GM23338 (cell line): ENCODE results near the gene PPP1R9B. TPM values are rescaled to one million over a fixed set of nuclear protein-coding genes. Genes with fewer than 3 reads are reported as not detected.
A peak's percentile ranks its signal among the peaks of the same experiment; 100 is the strongest.

Experiments used
- ATAC-seq: fragments of 200-7000 bp; cut with Tn5 transposase; 3 replicates; pipeline ENCODE4 v1.9.1; 2020
- DNase-seq: peaks from one replicate; pipeline ENCODE4 v3.0.0-alpha.2; 2015; ENCODE audit warnings: low spot score
- H2AFZ ChIP-seq: fragments of 200-600 bp; sonication (generic); 2 replicates; pipeline ENCODE4 v1.8.0; 2016; ENCODE audit warnings: antibody characterized with exemption, mild to moderate bottlenecking, moderate library complexity
- H3F3A ChIP-seq: fragments of 200-600 bp; sonication (generic); replicated peaks from 2 replicates; pipeline ENCODE4 v1.8.0; 2017; ENCODE audit warnings: antibody characterized with exemption, mixed run types, low read depth
- H3K27ac ChIP-seq: fragments of 200-600 bp; sonication (generic); 2 replicates; pipeline ENCODE4 v1.6.1; 2016; ENCODE audit warnings: low read depth
- H3K27me3 ChIP-seq: fragments of 200-600 bp; sonication (generic); 2 replicates; pipeline ENCODE4 v1.8.0; 2016; ENCODE audit warnings: mild to moderate bottlenecking, mixed run types, moderate library complexity; ENCODE audit not compliant: insufficient read depth
- H3K36me3 ChIP-seq: fragments of 200-600 bp; sonication (generic); 2 replicates; pipeline ENCODE4 v1.8.0; 2016; ENCODE audit warnings: mild to moderate bottlenecking; ENCODE audit not compliant: insufficient read depth
- H3K4me1 ChIP-seq: fragments of 200-600 bp; sonication (generic); 2 replicates; pipeline ENCODE4 v1.8.0; 2016; ENCODE audit warnings: mild to moderate bottlenecking, moderate library complexity; ENCODE audit not compliant: insufficient read depth
- H3K4me2 ChIP-seq: fragments of 200-600 bp; sonication (generic); 2 replicates; pipeline ENCODE4 v1.7.1; 2017; ENCODE audit warnings: mixed run types
- H3K4me3 ChIP-seq: fragments of 200-600 bp; sonication (generic); 2 replicates; pipeline ENCODE4 v1.6.1; 2016; ENCODE audit warnings: mixed run types
- H3K79me2 ChIP-seq: fragments of 200-600 bp; sonication (generic); replicated peaks from 2 replicates; pipeline ENCODE4 v1.8.0; 2017; ENCODE audit warnings: mild to moderate bottlenecking; ENCODE audit not compliant: insufficient read depth
- H3K9me2 ChIP-seq: fragments of 200-600 bp; sonication (generic); 2 replicates; pipeline ENCODE4 v1.8.0; 2017; ENCODE audit not compliant: insufficient read depth
- H4K20me1 ChIP-seq: fragments of 200-600 bp; sonication (generic); replicated peaks from 2 replicates; pipeline ENCODE4 v1.8.0; 2017; ENCODE audit warnings: mild to moderate bottlenecking; ENCODE audit not compliant: insufficient read depth
- H3K27ac Mint-ChIP-seq: 2 replicates; pipeline ENCODE4 v1.8.0; 2020; ENCODE audit warnings: inconsistent platforms, mild to moderate bottlenecking, moderate library complexity, mixed read lengths
- H3K27me3 Mint-ChIP-seq: 3 replicates; pipeline ENCODE4 v1.8.0; 2022; ENCODE audit warnings: low read depth, mild to moderate bottlenecking, moderate library complexity, mixed read lengths, inconsistent platforms; ENCODE audit not compliant: insufficient read depth, poor library complexity
- H3K36me3 Mint-ChIP-seq: 3 replicates; pipeline ENCODE4 v1.8.0; 2021; ENCODE audit warnings: low read depth, mild to moderate bottlenecking, inconsistent platforms, moderate library complexity, mixed read lengths
- H3K4me1 Mint-ChIP-seq: 3 replicates; pipeline ENCODE4 v1.8.0; 2020; ENCODE audit warnings: mild to moderate bottlenecking, inconsistent platforms, mixed read lengths
- H3K4me3 Mint-ChIP-seq: 3 replicates; pipeline ENCODE4 v1.8.0; 2021; ENCODE audit warnings: moderate library complexity, mild to moderate bottlenecking, inconsistent platforms, mixed read lengths
- H3K9me3 Mint-ChIP-seq: 3 replicates; pipeline ENCODE4 v1.8.0; 2020; ENCODE audit warnings: moderate library complexity, mild to moderate bottlenecking, inconsistent platforms, mixed read lengths
- CREB1 ChIP-seq: fragments of 250-450 bp; sonication (Bioruptor Pico); IDR thresholded peaks from 2 replicates; pipeline ENCODE4 v1.5.0; 2020; ENCODE audit warnings: low read depth, mild to moderate bottlenecking, moderate library complexity
- CTCF ChIP-seq, 2 experiments: fragments of 200-600 bp in 1 of 2; sonication (generic) in 1 of 2; conservative IDR thresholded peaks; 2 replicates each; pipeline versions ENCODE4 v1.5.1 to v1.6.1; 2016 to 2017; ENCODE audit warnings: antibody characterized with exemption in 2 of 2, low read depth in 2 of 2, mild to moderate bottlenecking in 2 of 2, moderate library complexity in 1 of 2
- EZH2 ChIP-seq: fragments of 200-600 bp; sonication (generic); IDR thresholded peaks from one replicate; pipeline ENCODE4 v1.8.0; 2017; ENCODE audit warnings: antibody characterized with exemption, mild to moderate bottlenecking, low read depth; ENCODE audit not compliant: unreplicated experiment
- EZH2phosphoT487 ChIP-seq: fragments of 200-600 bp; sonication (generic); IDR thresholded peaks from one replicate; pipeline ENCODE4 v1.8.1; 2018; ENCODE audit warnings: antibody characterized with exemption; ENCODE audit not compliant: unreplicated experiment
- JUNB ChIP-seq: IDR thresholded peaks from one replicate; pipeline ENCODE4 v1.6.1; 2016; ENCODE audit warnings: antibody characterized with exemption; ENCODE audit not compliant: unreplicated experiment
- NANOG ChIP-seq: IDR thresholded peaks from 2 replicates; pipeline ENCODE4 v1.6.1; 2016; ENCODE audit warnings: antibody characterized with exemption, borderline replicate concordance
- POLR2AphosphoS5 ChIP-seq: IDR thresholded peaks from 2 replicates; pipeline ENCODE4 v1.6.1; 2016; ENCODE audit warnings: antibody characterized with exemption, low read depth
- ZNF114 ChIP-seq: fragments of 250-450 bp; sonication (Bioruptor Pico); IDR thresholded peaks from 2 replicates; pipeline ENCODE4 v1.5.0; 2020; ENCODE audit warnings: mild to moderate bottlenecking, moderate library complexity
- ZNF331 ChIP-seq: fragments of 250-450 bp; sonication (Bioruptor Pico); IDR thresholded peaks from 2 replicates; pipeline ENCODE4 v1.5.0; 2020; ENCODE audit warnings: low read depth, mild to moderate bottlenecking, moderate library complexity
- ZNF462 ChIP-seq: fragments of 250-450 bp; sonication (Bioruptor Pico); IDR thresholded peaks from 2 replicates; pipeline ENCODE4 v1.5.0; 2020; ENCODE audit warnings: mild to moderate bottlenecking, moderate library complexity
- polyA plus RNA-seq: library from polyadenylated mRNA; unstranded; fragments of >200 nt; fragmentation: Nextera tagmentation; extraction: Ambion mirVana; gene quantifications from 2 replicates; pipeline ENCODE4 v1.2.1, GENCODE V29; 2016
- total RNA-seq: library from RNA; depleted of rRNA; stranded (reverse); fragments of >200 nt; shearing (Covaris generic); gene quantifications from 2 replicates; pipeline ENCODE4 v1.2.3, GENCODE V29; 2014

PPP1R9B gene
- total and polyA plus RNA-seq, 2 experiments from 2014 or later, result 2.1 to 10.5 TPM

- Mint-ChIP-seq H3K4me3 (no peak overlapping the region), H3K27ac (no peak overlapping the region), H3K27me3 (peaks cover 18% of the 10 kb centered on the region), H3K9me3 (no peaks in the 10 kb centered on the region), H3K36me3 (no peaks in the 10 kb centered on the region; the same call in 2 of the 3 replicates), H3K4me1 (peaks cover 24% of the 10 kb centered on the region)
- H2AFZ ChIP-seq, result peak overlapping the region; percentile 99; the same call in 1 of the 2 replicates
- 0 out of 2 replicates have a peak, but pooled peaks cover 8% of the 10 kb centered on the region for H3F3A ChIP-seq
- no peaks in the 10 kb centered on the region for H3K9me2 ChIP-seq
- no peak overlapping the region for H3K27ac ChIP-seq
- DNase-seq, result no peak
- H3K27me3 ChIP-seq, result no peaks in the 10 kb centered on the region
- TF ChIP-seq CTCF (conservative IDR thresholded peaks at IDR 0.05; ENCODE audit: low read depth in 2 of 2) (peak; percentile 16 to 19; a peak in 2 of 4 replicates), EZH2 (no peak), ZNF331 (CRISPR knock-in tag) (no peak)
- peak; percentile 15 for ATAC-seq
- no peaks in the 10 kb centered on the region for H3K36me3 ChIP-seq
- no peaks in the 10 kb centered on the region for H4K20me1 ChIP-seq
- no peak overlapping the region for H3K4me3 ChIP-seq
- H3K4me2 ChIP-seq, result no peak overlapping the region
- H3K79me2 ChIP-seq, result no peaks in the 10 kb centered on the region
- H3K4me1 ChIP-seq, result peaks cover 11% of the 10 kb centered on the region
Observed at GRCh38 chr17:50176559-50177357, 26.3 kb upstream of the PPP1R9B start.

- Histone ChIP-seq H3K4me1 (peaks cover 11% of the 10 kb centered on the region), H3K4me3 (no peak overlapping the region), H3K27me3 (no peaks in the 10 kb centered on the region), H3K36me3 (no peaks in the 10 kb centered on the region), H3K79me2 (no peaks in the 10 kb centered on the region), H3K9me2 (no peaks in the 10 kb centered on the region), H2AFZ (no peak overlapping the region), H3K4me2 (no peak overlapping the region), H4K20me1 (no peaks in the 10 kb centered on the region), H3K27ac (no peak overlapping the region), H3F3A (0 out of 2 replicates have a peak, but pooled peaks cover 8% of the 10 kb centered on the region)
- ATAC-seq (no peak), DNase-seq (no peak)
- H3K27ac Mint-ChIP-seq, result no peak overlapping the region
- no peaks in the 10 kb centered on the region for H3K9me3 Mint-ChIP-seq
- peaks cover 15% of the 10 kb centered on the region for H3K27me3 Mint-ChIP-seq
- H3K36me3 Mint-ChIP-seq, result no peaks in the 10 kb centered on the region; the same call in 2 of the 3 replicates
- H3K4me1 Mint-ChIP-seq, result peaks cover 22% of the 10 kb centered on the region
- no peak overlapping the region for H3K4me3 Mint-ChIP-seq
- TF ChIP-seq ZNF331 (CRISPR knock-in tag) (no peak), JUNB (no peak), NANOG (no peak), POLR2AphosphoS5 (no peak), EZH2 (no peak), CREB1 (no peak), ZNF462 (CRISPR knock-in tag) (no peak), ZNF114 (CRISPR knock-in tag) (no peak), EZH2phosphoT487 (no peak)
Observed at GRCh38 chr17:50175035-50175807, 24.7 kb upstream of the PPP1R9B start.
